GM18858 (cell line): ENCODE data around the gene HRH4.

Experiments
- ATAC-seq: cut with Tn5 transposase; IDR thresholded peaks from one replicate; pipeline ENCODE4 v1.9.1; 2021; ENCODE audit not compliant: unreplicated experiment

HRH4 gene

GRCh38 chr18:24504401-24504800 is 44.0 kb downstream of the HRH4 start:
- ATAC-seq: no peak

- no peak for ATAC-seq
Observed at GRCh38 chr18:24506175-24506574, 45.7 kb downstream of the HRH4 start.

- ATAC-seq: no peak
Observed at GRCh38 chr18:24509435-24509834, 49.0 kb downstream of the HRH4 start.

- peak; percentile 84 for ATAC-seq
Observed at GRCh38 chr18:24514439-24514838, 54.0 kb downstream of the HRH4 start.

GRCh38 chr18:24515721-24516120 is 55.3 kb downstream of the HRH4 start:
- ATAC-seq: no peak

GRCh38 chr18:24516261-24516660 is 55.8 kb downstream of the HRH4 start:
- ATAC-seq: no peak

- no peak for ATAC-seq
Observed at GRCh38 chr18:24517554-24517953, 57.1 kb downstream of the HRH4 start.

GRCh38 chr18:24518596-24518995 is 58.2 kb downstream of the HRH4 start:
- ATAC-seq: no peak
